Stimulated activated naive CD8-positive, alpha-beta T cell treated with anti-CD3 and anti-CD28 coated beads, Interleukin-15, amount 100 ng/mL, for 72 hours (primary cell): Measurements from ENCODE around the gene KCNE1.

Experiments
- ATAC-seq: fragments of 150-1000 bp; cut with Tn5 transposase; 2 replicates; pipeline ENCODE4 v1.10.0; 2021; ENCODE audit warnings: mild to moderate bottlenecking, moderate library complexity
- DNase-seq, 2 donors: peaks; one replicate each; pipeline ENCODE4 v3.0.0; 2021 to 2022
- H3K27ac Mint-ChIP-seq, 2 donors: one replicate each; pipeline ENCODE4 v1.8.0; 2022; ENCODE audit warnings: mild to moderate bottlenecking in 2 of 2, mixed read lengths in 2 of 2, moderate library complexity in 2 of 2
- H3K27me3 Mint-ChIP-seq: one replicate; pipeline ENCODE4 v1.8.0; 2022; ENCODE audit warnings: mixed read lengths
- H3K4me1 Mint-ChIP-seq: one replicate; pipeline ENCODE4 v1.8.0; 2022; ENCODE audit warnings: mild to moderate bottlenecking, mixed read lengths
- H3K4me3 Mint-ChIP-seq, 2 donors: one replicate each; pipeline ENCODE4 v1.8.0; 2022; ENCODE audit warnings: mild to moderate bottlenecking in 2 of 2, mixed read lengths in 2 of 2, moderate library complexity in 1 of 2
- H3K9me3 Mint-ChIP-seq, 2 donors: one replicate each; pipeline ENCODE4 v1.8.0; 2022; ENCODE audit warnings: mixed read lengths in 2 of 2

Gene KCNE1

DNA sequence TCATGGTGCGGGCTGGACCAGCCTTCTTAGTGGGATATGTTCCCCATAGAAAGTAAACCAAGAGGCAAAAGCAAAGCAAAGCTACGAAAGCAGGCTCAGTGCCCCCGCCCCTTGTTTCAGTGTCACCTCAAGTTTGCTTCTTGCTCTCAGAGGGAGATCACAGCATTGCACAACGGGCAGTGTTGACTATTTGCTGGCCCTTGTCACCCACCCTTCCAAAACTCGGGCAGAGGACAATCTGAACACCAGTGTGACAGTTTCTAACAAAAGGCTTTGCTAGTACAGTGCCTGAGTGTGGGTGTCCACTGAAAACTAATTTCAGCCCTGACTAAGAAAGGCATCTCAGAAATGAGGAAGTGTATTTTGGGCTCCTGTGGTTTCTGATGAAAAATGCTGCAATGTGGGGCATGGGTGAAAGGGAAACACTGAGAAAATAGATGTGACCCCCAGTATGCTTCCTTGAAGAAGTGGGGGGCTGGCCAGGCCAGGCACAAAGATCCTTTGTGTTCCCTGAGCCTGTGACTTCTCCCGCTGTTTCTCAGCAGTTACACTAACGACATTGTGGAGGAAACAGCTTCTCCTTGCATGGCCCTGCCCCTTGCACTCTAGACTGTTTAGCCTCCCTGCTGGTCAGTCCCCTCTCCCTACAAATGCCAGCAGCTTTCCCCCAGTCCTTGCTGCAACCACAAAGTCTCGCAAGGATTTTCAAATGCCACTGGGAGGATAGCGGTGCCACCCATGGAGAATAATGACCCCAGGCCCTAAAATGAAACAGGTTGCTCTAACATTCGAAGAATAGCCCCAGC, 33.3 kb upstream of the KCNE1 start:
- Mint-ChIP-seq H3K27me3 (no peaks in the 10 kb centered on the region), H3K4me1 (peaks cover 40% of the 10 kb centered on the region), H3K27ac (peak overlapping the region; percentile 93 to 98), H3K4me3 (peak overlapping the region; percentile 24 to 29), H3K9me3 (peaks cover 5 to 7% of the 10 kb centered on the region in 2 donors)
- DNase-seq (peak; percentile 18 to 63), ATAC-seq (peak; percentile 93)

DNA sequence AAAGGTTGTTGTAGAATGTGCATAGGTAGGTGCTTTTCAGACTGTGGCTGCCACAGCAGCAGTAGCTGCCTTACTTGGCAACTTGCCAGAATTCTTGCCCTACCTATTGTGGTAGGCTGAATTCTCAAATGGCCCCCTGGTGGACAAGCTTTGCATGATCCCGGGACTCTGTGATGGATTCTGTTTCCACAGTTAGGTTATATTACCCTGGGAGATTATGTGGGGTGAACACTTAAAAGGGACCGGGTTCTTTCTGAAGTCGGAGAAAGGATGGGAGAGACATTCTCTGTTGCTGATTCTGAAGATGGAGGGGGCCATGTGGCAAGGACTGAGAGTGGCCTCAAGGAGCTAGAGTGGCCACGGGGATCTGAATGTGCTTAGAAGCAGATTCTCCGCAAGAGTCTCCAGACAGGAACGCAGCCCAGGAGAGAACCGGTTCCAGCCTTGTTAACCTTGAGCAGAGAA, 32.1 kb upstream of the KCNE1 start:
- Mint-ChIP-seq H3K4me1 (peaks cover 40% of the 10 kb centered on the region), H3K4me3 (no peak overlapping the region), H3K27me3 (no peaks in the 10 kb centered on the region), H3K27ac (peak overlapping the region; percentile 6 to 46), H3K9me3 (peaks cover 5 to 7% of the 10 kb centered on the region in 2 donors)
- DNase-seq (peak; percentile 20 to 46), ATAC-seq (peak; percentile 45)

DNA sequence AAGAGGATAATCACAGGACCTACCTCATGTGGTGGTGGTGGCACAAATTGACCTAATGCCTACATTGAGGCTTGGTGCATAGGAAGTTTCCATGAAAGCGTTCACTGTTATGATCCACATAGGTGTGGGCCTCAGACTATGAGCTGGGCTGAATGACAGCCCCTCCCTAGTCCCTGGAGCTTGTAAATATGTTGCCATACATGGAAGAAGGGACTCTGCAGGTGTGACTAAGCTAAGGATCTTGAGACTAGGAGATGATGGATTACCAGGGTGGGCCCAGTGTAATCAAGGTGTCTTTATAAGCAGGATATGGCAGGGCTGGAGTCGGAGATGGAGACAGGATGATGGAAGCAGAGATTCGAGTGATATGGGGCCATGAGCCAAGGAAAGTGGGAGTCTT, 31.0 kb upstream of the KCNE1 start:
- DNase-seq = no peak

DNA sequence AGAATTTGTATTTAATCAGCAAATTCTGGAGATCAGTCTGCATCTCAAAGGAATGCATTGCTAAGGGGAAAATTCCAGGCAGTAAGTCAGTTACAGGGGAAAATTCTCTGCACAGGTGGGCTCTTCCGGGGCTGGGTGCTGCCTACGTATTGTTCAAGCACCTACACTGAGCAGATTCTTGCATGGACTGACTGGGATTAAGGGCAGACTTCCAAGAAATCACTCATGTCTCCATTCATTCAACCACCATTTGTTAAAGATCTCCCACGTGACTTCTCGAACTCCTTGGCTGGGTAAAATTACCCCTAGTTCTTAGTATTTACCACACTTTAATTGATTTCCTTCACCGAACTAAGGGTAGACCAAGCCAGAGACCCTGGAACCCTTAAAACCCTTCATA, 28.2 kb upstream of the KCNE1 start:
- H3K27me3 Mint-ChIP-seq = no peaks in the 10 kb centered on the region
- ATAC-seq = no peak
- DNase-seq = no peak
- H3K27ac Mint-ChIP-seq = no peak overlapping the region
- H3K9me3 Mint-ChIP-seq = peaks cover 5 to 7% of the 10 kb centered on the region in 2 donors
- peaks cover 33% of the 10 kb centered on the region for H3K4me1 Mint-ChIP-seq
- H3K4me3 Mint-ChIP-seq = no peak overlapping the region

More for the DNA sequence above, 31.0 kb upstream of the KCNE1 start:
- no peak for ATAC-seq
- H3K4me3 Mint-ChIP-seq = no peak overlapping the region
- H3K27ac Mint-ChIP-seq = no peak overlapping the region
- H3K4me1 Mint-ChIP-seq = peaks cover 40% of the 10 kb centered on the region
- H3K27me3 Mint-ChIP-seq = no peaks in the 10 kb centered on the region
- peaks cover 5 to 7% of the 10 kb centered on the region in 2 donors for H3K9me3 Mint-ChIP-seq

DNA sequence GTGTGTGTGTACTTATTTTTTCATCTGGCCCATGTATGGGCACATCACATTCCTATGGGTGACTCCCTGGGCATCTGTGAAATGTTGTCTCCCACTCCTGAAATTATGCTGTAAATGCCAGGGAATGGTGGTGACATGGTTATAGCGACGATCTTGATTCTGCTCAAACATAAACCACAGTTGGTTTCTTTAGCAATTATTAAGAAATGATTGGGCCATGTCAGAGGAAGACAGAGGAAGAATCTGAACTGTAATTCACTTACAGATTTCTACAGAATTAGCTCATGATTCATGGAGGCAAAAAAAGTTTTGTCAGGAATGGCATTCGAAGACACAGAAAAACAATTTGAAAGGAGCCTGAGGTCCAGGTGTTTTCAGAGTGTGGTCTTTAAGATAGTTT, 25.8 kb upstream of the KCNE1 start:
- DNase-seq = no peak
- Mint-ChIP-seq H3K4me3 (no peak overlapping the region), H3K27ac (no peak overlapping the region), H3K27me3 (no peaks in the 10 kb centered on the region), H3K4me1 (peaks cover 23% of the 10 kb centered on the region), H3K9me3 (peaks cover under 1 to 1% of the 10 kb centered on the region in 2 donors)
- no peak for ATAC-seq

DNA sequence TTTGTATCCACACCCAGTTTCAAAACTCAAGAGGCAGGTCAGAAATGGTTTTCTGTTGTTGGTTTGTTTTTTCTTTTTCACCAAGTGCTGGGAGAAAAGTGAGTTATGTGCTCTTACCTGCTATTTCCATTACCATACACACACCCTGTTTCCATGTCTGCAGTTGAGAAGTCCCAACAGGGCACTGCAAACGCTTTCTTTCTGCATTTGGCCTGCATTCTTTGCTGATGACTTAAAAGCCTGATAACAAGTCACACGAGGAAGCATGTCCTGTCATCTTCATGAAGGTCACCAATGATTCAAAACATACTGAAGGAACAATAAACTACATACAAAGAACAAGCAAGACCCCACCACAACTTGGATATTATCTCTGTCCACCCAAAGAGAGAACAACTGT, 24.8 kb upstream of the KCNE1 start:
- H3K4me1 Mint-ChIP-seq = peaks cover 23% of the 10 kb centered on the region
- H3K9me3 Mint-ChIP-seq = no peaks in the 10 kb centered on the region
- no peak overlapping the region for H3K4me3 Mint-ChIP-seq
- no peaks in the 10 kb centered on the region for H3K27me3 Mint-ChIP-seq
- no peak overlapping the region for H3K27ac Mint-ChIP-seq
- DNase-seq (no peak), ATAC-seq (no peak)

DNA sequence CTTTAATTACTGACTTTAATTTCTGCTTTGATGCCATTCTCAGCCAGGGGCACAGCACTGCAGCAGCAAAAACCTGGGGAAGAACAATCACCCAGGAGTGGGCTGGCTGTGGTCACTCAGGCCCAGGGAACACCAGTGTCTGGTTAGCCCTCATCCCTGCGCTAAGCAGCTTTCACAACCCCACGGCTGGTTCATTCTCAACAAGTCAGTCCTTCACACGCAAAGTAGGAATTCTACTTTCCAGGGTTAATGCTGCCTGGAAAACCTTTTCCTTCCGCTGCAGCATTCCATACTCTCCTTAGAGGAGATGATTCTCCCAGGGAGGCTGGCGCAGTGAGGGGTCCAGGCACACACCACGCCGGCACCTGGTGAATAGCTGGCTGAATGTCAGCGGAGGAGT, 24.3 kb upstream of the KCNE1 start:
- DNase-seq (no peak), ATAC-seq (no peak)
- no peak overlapping the region for H3K4me3 Mint-ChIP-seq
- H3K9me3 Mint-ChIP-seq = no peaks in the 10 kb centered on the region
- no peak overlapping the region for H3K27ac Mint-ChIP-seq
- no peaks in the 10 kb centered on the region for H3K27me3 Mint-ChIP-seq
- peaks cover 23% of the 10 kb centered on the region for H3K4me1 Mint-ChIP-seq

DNA sequence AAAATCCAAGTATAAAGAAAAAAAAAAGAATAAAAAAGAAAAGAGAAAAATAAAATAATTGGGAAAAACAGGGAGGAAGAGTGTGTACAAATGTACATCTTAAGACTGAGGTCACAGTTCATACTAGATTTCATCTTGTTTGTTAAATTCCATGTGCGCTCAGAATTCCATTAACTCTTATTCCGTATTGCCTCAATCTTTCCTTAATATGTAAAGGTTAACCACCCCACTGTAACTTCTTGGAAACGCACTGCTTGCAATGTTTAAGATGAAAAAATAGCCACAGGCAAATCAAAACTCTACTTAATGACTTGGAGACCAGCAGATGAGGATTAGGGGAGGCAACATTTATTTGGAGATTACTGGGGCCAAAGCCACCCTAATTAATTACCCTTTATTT, 23.9 kb upstream of the KCNE1 start:
- ATAC-seq (no peak), DNase-seq (no peak)
- Mint-ChIP-seq H3K4me1 (peaks cover 23% of the 10 kb centered on the region), H3K4me3 (no peak overlapping the region), H3K9me3 (no peaks in the 10 kb centered on the region), H3K27ac (no peak overlapping the region), H3K27me3 (no peaks in the 10 kb centered on the region)

DNA sequence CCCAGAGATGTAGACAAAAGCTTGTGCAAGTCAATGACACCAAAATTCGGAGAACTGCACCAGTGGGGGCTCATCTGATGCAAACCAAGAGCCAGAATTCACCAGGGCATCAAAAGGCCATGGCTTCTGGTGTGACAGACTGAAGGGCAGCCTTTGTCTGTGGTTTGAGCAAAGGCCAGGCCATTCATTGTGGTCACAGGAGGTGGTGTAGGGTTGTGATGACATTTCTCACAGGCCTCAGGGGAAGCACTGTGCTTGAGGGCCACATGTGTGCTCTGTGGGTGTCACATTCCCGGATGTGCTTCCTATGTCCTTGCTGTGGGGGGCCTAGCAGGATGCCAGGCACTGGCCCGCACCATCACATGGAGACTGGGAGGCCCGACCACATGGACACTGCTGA, 22.5 kb upstream of the KCNE1 start:
- Mint-ChIP-seq H3K4me3 (peak overlapping the region in 1 of 2 donors; percentile 2), H3K27me3 (no peaks in the 10 kb centered on the region), H3K9me3 (peaks cover 0 to 5% of the 10 kb centered on the region in 2 donors), H3K27ac (no peak overlapping the region), H3K4me1 (peaks cover 29% of the 10 kb centered on the region)
- DNase-seq = peak in 1 of 2 donors; percentile 35
- peak; percentile 75 for ATAC-seq

DNA sequence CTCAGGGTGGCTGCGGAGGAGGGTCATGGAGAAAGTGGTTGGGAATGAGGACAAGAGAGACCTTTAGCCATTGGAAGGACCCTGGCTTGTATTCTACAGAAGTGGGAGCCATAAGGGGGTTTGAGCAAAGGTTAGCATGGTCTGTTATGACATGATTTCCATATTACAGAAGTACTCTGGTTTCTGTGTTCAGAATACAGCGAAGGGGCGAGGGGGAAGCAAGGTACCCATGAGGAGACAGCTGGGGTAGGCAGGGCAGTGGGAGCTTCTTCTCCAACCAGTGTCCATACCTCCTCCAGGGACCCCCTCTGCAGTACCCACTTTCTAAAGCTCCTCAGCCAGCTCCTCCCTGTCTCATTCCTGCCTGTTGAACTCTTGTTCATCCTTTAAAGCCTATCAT, 21.9 kb upstream of the KCNE1 start:
- Mint-ChIP-seq H3K4me1 (peaks cover 29% of the 10 kb centered on the region), H3K27me3 (no peaks in the 10 kb centered on the region), H3K27ac (peak overlapping the region in 1 of 2 donors; percentile 5), H3K9me3 (peaks cover 0 to 5% of the 10 kb centered on the region in 2 donors), H3K4me3 (peak overlapping the region in 1 of 2 donors; percentile 2)
- DNase-seq = no peak
- ATAC-seq = no peak

DNA sequence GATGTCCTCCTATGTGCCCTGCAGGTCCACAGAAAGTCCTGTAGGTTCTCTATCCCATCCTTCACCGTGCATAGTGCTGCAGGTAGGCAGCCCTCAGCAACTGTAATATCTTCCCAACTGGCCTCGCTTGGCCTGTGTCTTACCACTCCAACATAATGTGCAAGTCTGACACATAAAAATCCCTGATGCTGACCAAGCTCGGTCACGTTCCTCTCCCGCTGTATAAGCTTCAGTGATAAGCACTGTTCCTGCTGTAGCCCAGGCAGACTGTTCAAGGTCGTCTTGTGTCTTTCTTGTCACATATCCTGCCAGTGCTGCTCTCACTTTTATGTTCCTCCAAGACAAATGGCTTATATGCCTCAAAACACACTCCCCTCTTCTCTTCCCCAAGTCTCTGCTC, 19.4 kb upstream of the KCNE1 start:
- Mint-ChIP-seq H3K4me3 (no peak overlapping the region), H3K4me1 (peaks cover 38% of the 10 kb centered on the region), H3K27me3 (no peaks in the 10 kb centered on the region), H3K27ac (no peak overlapping the region), H3K9me3 (peaks cover 0 to 10% of the 10 kb centered on the region in 2 donors)
- ATAC-seq = no peak
- DNase-seq = no peak

DNA sequence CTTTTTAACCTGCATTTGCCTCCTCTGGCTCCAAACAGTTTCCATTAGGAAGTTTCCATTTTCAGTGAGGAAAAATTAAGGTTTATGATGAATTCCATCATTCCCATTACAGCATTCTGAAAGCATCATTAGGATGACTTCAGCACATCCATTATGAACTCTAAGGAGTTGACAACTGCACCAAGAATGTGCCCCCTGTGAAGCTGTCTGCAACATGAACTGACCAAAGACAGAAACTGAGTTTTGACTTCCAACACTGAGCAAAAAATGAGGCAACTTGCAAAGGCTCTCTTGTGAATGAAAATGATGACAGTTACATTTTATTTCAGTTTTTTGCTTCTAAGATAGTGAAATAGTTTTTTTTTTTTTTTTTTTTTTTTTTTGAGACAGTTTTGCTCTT, 18.3 kb upstream of the KCNE1 start:
- peaks cover 37% of the 10 kb centered on the region for H3K4me1 Mint-ChIP-seq
- H3K27me3 Mint-ChIP-seq = no peaks in the 10 kb centered on the region

DNA sequence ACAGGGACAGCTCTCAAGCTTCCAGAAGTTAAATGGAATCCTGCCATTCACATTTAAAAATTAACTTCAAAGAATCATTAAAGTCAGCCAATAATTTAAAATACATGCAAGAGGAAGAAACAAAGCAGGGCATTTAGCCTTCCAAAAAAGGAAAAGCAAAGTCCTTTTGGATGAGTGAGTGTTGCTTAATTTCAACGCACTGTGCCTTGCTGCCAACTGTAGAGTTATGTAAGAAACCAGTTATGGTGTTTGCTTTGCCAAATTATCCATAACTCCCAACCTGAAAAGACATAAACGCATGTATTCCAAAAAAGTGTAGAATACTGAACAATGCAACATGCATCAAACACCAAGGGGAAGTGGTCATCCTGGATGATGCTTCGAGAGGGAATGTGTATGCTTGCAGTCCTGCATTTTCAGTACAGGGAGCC, 16.1 kb upstream of the KCNE1 start:
- Mint-ChIP-seq H3K27me3 (no peaks in the 10 kb centered on the region), H3K9me3 (peaks cover 0 to 10% of the 10 kb centered on the region in 2 donors), H3K4me3 (no peak overlapping the region), H3K27ac (no peak overlapping the region), H3K4me1 (peaks cover 34% of the 10 kb centered on the region)
- no peak for ATAC-seq
- no peak for DNase-seq

More for the DNA sequence above, 18.3 kb upstream of the KCNE1 start:
- Mint-ChIP-seq H3K27ac (no peak overlapping the region), H3K9me3 (peaks cover 0 to 10% of the 10 kb centered on the region in 2 donors), H3K4me3 (no peak overlapping the region)
- no peak for DNase-seq
- no peak for ATAC-seq

DNA sequence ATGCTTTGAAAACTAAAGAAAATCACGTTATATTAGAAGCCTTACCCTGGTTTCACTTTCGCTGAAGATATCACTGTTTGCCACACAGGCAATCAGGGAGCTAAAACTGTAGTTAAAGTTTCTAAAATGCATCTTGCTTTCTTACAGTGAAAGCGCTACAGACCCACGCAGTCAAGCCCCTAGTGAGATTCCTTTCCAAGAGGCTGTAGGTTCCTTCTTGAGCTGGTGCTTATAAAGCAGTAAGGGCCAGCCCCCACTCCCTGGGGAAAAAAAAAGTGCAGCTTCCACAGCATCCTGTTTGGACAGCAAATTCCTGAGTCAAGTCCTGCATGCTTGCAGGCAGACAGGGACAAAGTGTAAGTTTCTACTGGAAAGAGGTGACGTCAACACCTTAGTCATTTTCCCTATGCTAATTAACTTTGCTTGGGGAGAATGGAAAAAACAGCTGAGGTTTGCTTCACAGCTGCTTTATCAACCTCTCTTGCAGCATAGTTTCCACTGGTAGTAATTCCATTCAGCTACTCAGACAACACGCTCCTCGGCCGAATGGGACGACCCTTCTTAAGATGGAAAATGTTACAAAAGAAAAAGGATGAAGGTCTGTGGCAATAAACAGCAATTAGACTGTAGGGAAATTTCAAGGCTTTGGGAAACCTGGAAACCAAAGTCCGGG, 14.7 kb upstream of the KCNE1 start:
- peak overlapping the region; percentile 75 to 90 for H3K27ac Mint-ChIP-seq

DNA sequence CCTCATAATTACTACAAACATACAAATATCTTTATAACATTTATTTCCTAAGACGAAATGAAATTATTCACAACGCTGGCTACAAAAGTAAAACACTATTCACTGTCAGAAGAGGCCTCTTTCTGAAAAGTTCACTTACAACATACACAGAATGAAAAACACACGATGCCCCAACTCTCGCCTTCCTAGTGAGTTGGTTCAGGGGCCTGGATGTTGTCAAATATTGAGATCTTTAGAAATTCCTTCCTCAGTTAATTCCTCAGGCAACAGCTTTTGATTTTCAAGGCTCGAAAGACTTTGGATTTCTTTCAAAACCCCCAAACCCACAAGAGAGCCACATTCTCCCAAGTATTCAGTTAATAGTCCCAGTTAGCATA, 14.2 kb upstream of the KCNE1 start:
- Mint-ChIP-seq H3K27ac (peak overlapping the region; percentile 75 to 90), H3K4me3 (peak overlapping the region; percentile 58 to 59), H3K9me3 (peaks cover 0 to 10% of the 10 kb centered on the region in 2 donors), H3K4me1 (peaks cover 44% of the 10 kb centered on the region), H3K27me3 (no peaks in the 10 kb centered on the region)
- DNase-seq (no peak), ATAC-seq (no peak)

More for the DNA sequence above, 14.7 kb upstream of the KCNE1 start:
- Mint-ChIP-seq H3K4me1 (peaks cover 44% of the 10 kb centered on the region), H3K4me3 (peak overlapping the region; percentile 58 to 59), H3K27me3 (no peaks in the 10 kb centered on the region), H3K9me3 (peaks cover 0 to 10% of the 10 kb centered on the region in 2 donors)
- peak; percentile 90 for ATAC-seq
- DNase-seq = peak in 1 of 2 donors; percentile 46
